Heart left ventricle (tissue), 13 donors: ENCODE data around the gene FTCDNL1.

ENCODE experiments used
- POLR2A ChIP-seq, 2 donors: fragments of 450-650 bp; IDR thresholded peaks; one replicate each; pipeline ENCODE4 v1.6.1; 2017; ENCODE audit warnings: antibody characterized with exemption in 2 of 2, mild to moderate bottlenecking in 2 of 2, moderate library complexity in 2 of 2
- TF ChIP-seq, protein P1 (sequence below), 12 donors: fragments of 200-600 bp; sonication (generic) in 4 of 12; IDR thresholded peaks; one replicate each; pipeline versions ENCODE4 v1.5.0 to v1.8.0; 2018 to 2022; ENCODE audit warnings: antibody characterized with exemption in 12 of 12, mild to moderate bottlenecking in 5 of 12
- donor health status: ischemic (EF 13 %, LVEDD 7.1; RV severe dilation, severe dysfunction).
- donor health status: DM: no; HTN: yes; CAD: no.
- donor health status: DM: no; HTN: no; CAD: no.
- donor health status: ischemic (EF 25% LVEDD 6.9; RV normal size, moderate dysfunction).
- donor health status: ischemic (EF 25% LVEDD 5.7; RV mildly dilated, moderate dysfunction).
- donor health status: ischemic (EF 35%, LVEDD 5.7; RV mildly dilated, moderate dysfunction).
- donor health status: nonischemic (EF 11% LVEDD 7.7; RV severe dilation, severe dysfunction).
- donor health status: DM: yes; HTN: yes; CAD: no.
- donor health status: PGD.
- donor health status: ischemic (EF 29% LVEDD 5.4; RV normal size, mild dysfunction).
- donor health status: nonischemic (EF 23%, LVEDD 6.1; RV moderate dilation, normal function).

DNA sequence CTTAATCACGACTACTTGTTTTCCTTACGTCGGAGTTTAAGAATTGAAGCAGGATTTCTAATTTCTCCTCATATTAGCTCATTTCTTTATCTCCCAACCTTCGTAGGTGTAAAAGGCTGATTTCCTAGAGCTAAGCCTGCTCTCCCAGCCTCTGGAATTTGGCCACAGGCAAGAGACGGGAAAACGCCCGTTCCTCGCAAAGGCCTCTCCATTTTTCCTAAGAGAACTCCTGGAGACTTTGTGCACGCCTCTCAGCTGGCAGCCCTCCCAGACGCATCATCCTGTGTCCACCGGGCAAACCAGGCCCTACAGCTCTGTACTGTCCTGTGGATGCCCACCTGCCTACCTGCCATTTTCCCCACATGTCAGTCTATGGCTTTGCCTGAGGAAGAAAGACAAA lies 106.3 kb downstream of the FTCDNL1 start:
- TF ChIP-seq, protein P1, sequence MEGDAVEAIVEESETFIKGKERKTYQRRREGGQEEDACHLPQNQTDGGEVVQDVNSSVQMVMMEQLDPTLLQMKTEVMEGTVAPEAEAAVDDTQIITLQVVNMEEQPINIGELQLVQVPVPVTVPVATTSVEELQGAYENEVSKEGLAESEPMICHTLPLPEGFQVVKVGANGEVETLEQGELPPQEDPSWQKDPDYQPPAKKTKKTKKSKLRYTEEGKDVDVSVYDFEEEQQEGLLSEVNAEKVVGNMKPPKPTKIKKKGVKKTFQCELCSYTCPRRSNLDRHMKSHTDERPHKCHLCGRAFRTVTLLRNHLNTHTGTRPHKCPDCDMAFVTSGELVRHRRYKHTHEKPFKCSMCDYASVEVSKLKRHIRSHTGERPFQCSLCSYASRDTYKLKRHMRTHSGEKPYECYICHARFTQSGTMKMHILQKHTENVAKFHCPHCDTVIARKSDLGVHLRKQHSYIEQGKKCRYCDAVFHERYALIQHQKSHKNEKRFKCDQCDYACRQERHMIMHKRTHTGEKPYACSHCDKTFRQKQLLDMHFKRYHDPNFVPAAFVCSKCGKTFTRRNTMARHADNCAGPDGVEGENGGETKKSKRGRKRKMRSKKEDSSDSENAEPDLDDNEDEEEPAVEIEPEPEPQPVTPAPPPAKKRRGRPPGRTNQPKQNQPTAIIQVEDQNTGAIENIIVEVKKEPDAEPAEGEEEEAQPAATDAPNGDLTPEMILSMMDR (IDR thresholded peaks at IDR 0.05) = no peak
- no peak for TF ChIP-seq POLR2A (IDR thresholded peaks at IDR 0.05)
